Vagina (tissue), 2 donors: ENCODE measurements around the gene TAGLN2. TPM values are rescaled to one million over a fixed set of nuclear protein-coding genes. Genes with fewer than 3 reads are reported as not detected.
A peak's percentile ranks its signal among the peaks of the same experiment; 100 is the strongest.
"Not testable (repeated sequence)": the region's sequence is repeated elsewhere in the genome, so short reads cannot be mapped to it uniquely, and the experiment has no call there.

Experiments
- DNase-seq, 2 donors: peaks; one replicate each; pipeline ENCODE4 v3.0.0-alpha.2; 2017; ENCODE audit errors: extremely low spot score in 2 of 2
- H3K27ac ChIP-seq: fragments of 200-600 bp; sonication (generic); one replicate; pipeline ENCODE4 v1.5.1; 2019
- H3K27me3 ChIP-seq: fragments of 200-600 bp; sonication (generic); one replicate; pipeline ENCODE4 v1.5.1; 2019
- H3K36me3 ChIP-seq, 2 donors: fragments of 200-600 bp; sonication (generic); one replicate each; pipeline ENCODE4 v1.5.1; 2017 to 2019
- H3K4me1 ChIP-seq: fragments of 200-600 bp; sonication (generic); one replicate; pipeline ENCODE4 v1.5.1; 2019
- H3K4me3 ChIP-seq, 2 donors: fragments of 200-600 bp; sonication (generic); 1 replicate in 1 of 2; 2 replicates in 1 of 2; pipeline ENCODE4 v1.5.1; 2016 to 2019
- H3K9me3 ChIP-seq: fragments of 200-600 bp; sonication (generic); one replicate; pipeline ENCODE4 v1.5.1; 2019
- CTCF ChIP-seq, 3 experiments: fragments of 450-650 bp in 2 of 3; fragments of 200-600 bp in 1 of 3; sonication (generic) in 1 of 3; IDR thresholded peaks; one replicate each; pipeline ENCODE4 v1.5.1; 2017 to 2019; ENCODE audit warnings: antibody characterized with exemption in 3 of 3, mild to moderate bottlenecking in 2 of 3, moderate library complexity in 2 of 3
- POLR2A ChIP-seq, 2 donors: fragments of 450-650 bp; IDR thresholded peaks; one replicate each; pipeline ENCODE4 v1.6.1; 2017; ENCODE audit warnings: antibody characterized with exemption in 2 of 2, mild to moderate bottlenecking in 2 of 2, moderate library complexity in 2 of 2
- POLR2AphosphoS5 ChIP-seq, 2 donors: sonication (generic); formaldehyde crosslinking; IDR thresholded peaks; one replicate each; pipeline ENCODE4 v1.9.0; 2017; ENCODE audit warnings: antibody characterized with exemption in 2 of 2, mild to moderate bottlenecking in 2 of 2, low read depth in 1 of 2; ENCODE audit not compliant: insufficient read depth in 1 of 2
- intact Hi-C: fragments of 100-400 bp; cut with DNase I; formaldehyde crosslinking; loops from one replicate; pipeline ENCODE4 v1.15.1; 2023
- total RNA-seq: library from RNA; depleted of rRNA; stranded (reverse); fragments of >200 nt; gene quantifications from one replicate; pipeline ENCODE4 v1.2.3, GENCODE V29; 2016

Gene TAGLN2
- total RNA-seq, 1 donor from 2014 or later: 290 TPM

- intact Hi-C loops: no loop called here
- H3K9me3 ChIP-seq: no peaks in the 10 kb centered on the region
- TF ChIP-seq CTCF (IDR thresholded peaks at IDR 0.05) (no peak), POLR2AphosphoS5 (IDR thresholded peaks at IDR 0.05; ENCODE audit: insufficient read depth in 1 of 2, low read depth in 1 of 2) (no peak), POLR2A (IDR thresholded peaks at IDR 0.05) (no peak)
- peak overlapping the region; percentile 4 for H3K27ac ChIP-seq
- no peak for DNase-seq
- H3K36me3 ChIP-seq: no peaks in the 10 kb centered on the region
- no peak overlapping the region for H3K4me3 ChIP-seq
- peaks cover 28% of the 10 kb centered on the region for H3K4me1 ChIP-seq
- no peaks in the 10 kb centered on the region for H3K27me3 ChIP-seq
These were observed 24.4 kb downstream of the TAGLN2 start for GRCh38 chr1:159900755-159901360.

GRCh38 chr1:159900086-159900680 is 25.1 kb downstream of the TAGLN2 start, which contains the start of gene CFAP45:
Gene CFAP45 (minus strand): TSS chr1:159900165. CDS start chr1:159900098, 67 bp downstream.
- peak; percentile 25 to 30 for TF ChIP-seq POLR2AphosphoS5 (IDR thresholded peaks at IDR 0.05; ENCODE audit: insufficient read depth in 1 of 2, low read depth in 1 of 2)
- no peak for TF ChIP-seq POLR2A (IDR thresholded peaks at IDR 0.05)
- no peak for DNase-seq
- H3K27ac ChIP-seq: peak within 1 kb of the TSS; percentile 4
- intact Hi-C loops: no loop called here
- H3K9me3 ChIP-seq: no peaks in the 10 kb centered on the region
- H3K4me1 ChIP-seq: peaks cover 28% of the 10 kb centered on the region
- H3K36me3 ChIP-seq: no peaks in the 10 kb centered on the region
- H3K4me3 ChIP-seq: peak within 1 kb of the TSS in 1 of 2 donors; percentile 4
- H3K27me3 ChIP-seq: no peaks in the 10 kb centered on the region

GRCh38 chr1:159899634-159900033 is 25.7 kb downstream of the TAGLN2 start:
- H3K36me3 ChIP-seq, intact Hi-C loops, DNase-seq, H3K4me3 ChIP-seq, H3K27me3 ChIP-seq, H3K9me3 ChIP-seq, H3K27ac ChIP-seq: not testable (repeated sequence)
- H3K4me1 ChIP-seq: peaks cover 28% of the 10 kb centered on the region

GRCh38 chr1:159898527-159898926 is 26.8 kb downstream of the TAGLN2 start:
- intact Hi-C loops: no loop called here
- no peak for DNase-seq
- H3K27ac ChIP-seq: no peak overlapping the region
- H3K4me3 ChIP-seq: no peak overlapping the region
- H3K4me1 ChIP-seq: peaks cover 28% of the 10 kb centered on the region
- no peaks in the 10 kb centered on the region for H3K27me3 ChIP-seq
- TF ChIP-seq CTCF (IDR thresholded peaks at IDR 0.05): no peak
- TF ChIP-seq POLR2AphosphoS5 (IDR thresholded peaks at IDR 0.05; ENCODE audit: insufficient read depth in 1 of 2, low read depth in 1 of 2): no peak
- TF ChIP-seq POLR2A (IDR thresholded peaks at IDR 0.05): no peak
- no peaks in the 10 kb centered on the region for H3K9me3 ChIP-seq
- H3K36me3 ChIP-seq: no peaks in the 10 kb centered on the region

GRCh38 chr1:159897962-159898361 is 27.3 kb downstream of the TAGLN2 start:
- Histone ChIP-seq H3K36me3 (no peaks in the 10 kb centered on the region), H3K4me3 (no peak overlapping the region), H3K27me3 (no peaks in the 10 kb centered on the region), H3K27ac (no peak overlapping the region), H3K9me3 (no peaks in the 10 kb centered on the region), H3K4me1 (peaks cover 28% of the 10 kb centered on the region)
- TF ChIP-seq POLR2AphosphoS5 (IDR thresholded peaks at IDR 0.05; ENCODE audit: insufficient read depth in 1 of 2, low read depth in 1 of 2): no peak
- TF ChIP-seq POLR2A (IDR thresholded peaks at IDR 0.05): no peak
- TF ChIP-seq CTCF (IDR thresholded peaks at IDR 0.05): no peak
- intact Hi-C loops: no loop called here
- DNase-seq: no peak

GRCh38 chr1:159896546-159896930 is 28.8 kb downstream of the TAGLN2 start:
- no peaks in the 10 kb centered on the region for H3K36me3 ChIP-seq
- H3K27me3 ChIP-seq: no peaks in the 10 kb centered on the region
- no peak overlapping the region for H3K27ac ChIP-seq
- no peak for DNase-seq
- intact Hi-C loops: no loop called here
- no peaks in the 10 kb centered on the region for H3K9me3 ChIP-seq
- no peak for TF ChIP-seq CTCF (IDR thresholded peaks at IDR 0.05)
- TF ChIP-seq POLR2AphosphoS5 (IDR thresholded peaks at IDR 0.05; ENCODE audit: insufficient read depth in 1 of 2, low read depth in 1 of 2): no peak
- TF ChIP-seq POLR2A (IDR thresholded peaks at IDR 0.05): no peak
- H3K4me1 ChIP-seq: peaks cover 26% of the 10 kb centered on the region
- H3K4me3 ChIP-seq: no peak overlapping the region
